SK-N-SH treated with all-trans-retinoic acid at 6 μM for 48 hours (cell line): Measurements from ENCODE around the gene SPON1.
A peak's percentile ranks its signal among the peaks of the same experiment; 100 is the strongest.

ENCODE experiments used
- ATAC-seq: fragments of 200-7000 bp; cut with Tn5 transposase; 3 replicates; pipeline ENCODE4 v1.9.1; 2020; ENCODE audit warnings: mild to moderate bottlenecking, moderate library complexity
- ARNTL ChIP-seq: fragments of 450-650 bp; formaldehyde crosslinking; IDR thresholded peaks from 2 replicates; pipeline ENCODE4 v1.5.0; 2020; ENCODE audit warnings: low read depth, mild to moderate bottlenecking, moderate library complexity, borderline replicate concordance
- BACH2 ChIP-seq: fragments of 250-450 bp; sonication (Bioruptor Pico); IDR thresholded peaks from 2 replicates; pipeline ENCODE4 v1.9.0; 2021; ENCODE audit warnings: mild to moderate bottlenecking, borderline replicate concordance
- CSDC2 ChIP-seq: fragments of 250-450 bp; sonication (Bioruptor Pico); IDR thresholded peaks from 2 replicates; pipeline ENCODE4 v1.5.0; 2020; ENCODE audit warnings: mild to moderate bottlenecking, moderate library complexity
- ESRRG ChIP-seq: fragments of 250-450 bp; sonication (Bioruptor Pico); IDR thresholded peaks from 2 replicates; pipeline ENCODE4 v1.6.1; 2021; ENCODE audit warnings: mild to moderate bottlenecking
- GLIS3 ChIP-seq: fragments of 250-450 bp; sonication (Bioruptor Pico); IDR thresholded peaks from 2 replicates; pipeline ENCODE4 v1.5.0; 2020; ENCODE audit warnings: mild to moderate bottlenecking, moderate library complexity
- ISL1 ChIP-seq: fragments of 250-450 bp; sonication (Bioruptor Pico); IDR thresholded peaks from 2 replicates; pipeline ENCODE4 v2.1.2; 2022; ENCODE audit warnings: mild to moderate bottlenecking, moderate library complexity
- OSR1 ChIP-seq: fragments of 250-450 bp; sonication (Bioruptor Pico); IDR thresholded peaks from 2 replicates; pipeline ENCODE4 v1.8.0; 2022; ENCODE audit warnings: moderate library complexity, mild to moderate bottlenecking, inconsistent platforms
- PATZ1 ChIP-seq: fragments of 250-450 bp; sonication (Bioruptor Pico); IDR thresholded peaks from 2 replicates; pipeline ENCODE4 v1.8.0; 2020; ENCODE audit warnings: mild to moderate bottlenecking, moderate library complexity, borderline replicate concordance
- PPARA ChIP-seq: fragments of 250-450 bp; sonication (Bioruptor Pico); IDR thresholded peaks from 2 replicates; pipeline ENCODE4 v1.5.0; 2020; ENCODE audit warnings: mild to moderate bottlenecking, borderline replicate concordance
- RARB ChIP-seq: fragments of 250-450 bp; sonication (Bioruptor Pico); IDR thresholded peaks from 2 replicates; pipeline ENCODE4 v1.8.0; 2021; ENCODE audit warnings: mild to moderate bottlenecking, moderate library complexity
- SNAI2 ChIP-seq: fragments of 250-450 bp; sonication (Bioruptor Pico); IDR thresholded peaks from 2 replicates; pipeline ENCODE4 v1.5.0; 2020; ENCODE audit warnings: mild to moderate bottlenecking, moderate library complexity
- TCF4 ChIP-seq: fragments of 250-450 bp; sonication (Bioruptor Pico); IDR thresholded peaks from 2 replicates; pipeline ENCODE4 v1.8.0; 2021; ENCODE audit warnings: mild to moderate bottlenecking, moderate library complexity, borderline replicate concordance
- TOX ChIP-seq: fragments of 250-450 bp; sonication (Bioruptor Pico); IDR thresholded peaks from 2 replicates; pipeline ENCODE4 v1.8.0; 2021; ENCODE audit warnings: mild to moderate bottlenecking, moderate library complexity, borderline replicate concordance
- ZC3H10 ChIP-seq: fragments of 250-450 bp; sonication (Bioruptor Pico); IDR thresholded peaks from 2 replicates; pipeline ENCODE4 v1.5.1; 2021; ENCODE audit warnings: mild to moderate bottlenecking, moderate library complexity
- ZFP30 ChIP-seq: fragments of 450-650 bp; formaldehyde crosslinking; IDR thresholded peaks from 2 replicates; pipeline ENCODE4 v1.5.0; 2022; ENCODE audit warnings: mild to moderate bottlenecking, moderate library complexity
- ZNF565 ChIP-seq: fragments of 450-650 bp; formaldehyde crosslinking; conservative IDR thresholded peaks from 2 replicates; pipeline ENCODE4 v1.5.0; 2020; ENCODE audit warnings: low read depth, mild to moderate bottlenecking, moderate library complexity
- ZNF70 ChIP-seq: fragments of 450-650 bp; formaldehyde crosslinking; IDR thresholded peaks from 2 replicates; pipeline ENCODE4 v1.5.0; 2020; ENCODE audit warnings: mild to moderate bottlenecking, moderate library complexity
- ZNF8 ChIP-seq: fragments of 450-650 bp; formaldehyde crosslinking; IDR thresholded peaks from 2 replicates; pipeline ENCODE4 v1.5.0; 2020; ENCODE audit warnings: mild to moderate bottlenecking, moderate library complexity
- TF ChIP-seq, protein P1 (sequence below): fragments of 250-450 bp; sonication (Bioruptor Pico); IDR thresholded peaks from 2 replicates; pipeline ENCODE4 v1.5.1; 2021; ENCODE audit warnings: mild to moderate bottlenecking, moderate library complexity
- TF ChIP-seq, protein P2 (sequence below): fragments of 250-450 bp; sonication (Bioruptor Pico); IDR thresholded peaks from 2 replicates; pipeline ENCODE4 v1.5.0; 2020; ENCODE audit warnings: mild to moderate bottlenecking, moderate library complexity
- TF ChIP-seq, protein P3 (sequence below): fragments of 250-450 bp; sonication (Bioruptor Pico); IDR thresholded peaks from 2 replicates; pipeline ENCODE4 v1.8.0; 2021; ENCODE audit warnings: low read depth, mild to moderate bottlenecking, moderate library complexity, borderline replicate concordance
- TF ChIP-seq, protein P4 (sequence below): fragments of 250-450 bp; sonication (Bioruptor Pico); IDR thresholded peaks from 2 replicates; pipeline ENCODE4 v1.5.1; 2020; ENCODE audit warnings: low read depth, mild to moderate bottlenecking, moderate library complexity

SPON1 gene

GRCh38 chr11:14258221-14258935, 295.9 kb downstream of the SPON1 start:
- TF ChIP-seq ZFP30 (CRISPR knock-in tag) = no peak
- ATAC-seq = peak; percentile 32

DNA sequence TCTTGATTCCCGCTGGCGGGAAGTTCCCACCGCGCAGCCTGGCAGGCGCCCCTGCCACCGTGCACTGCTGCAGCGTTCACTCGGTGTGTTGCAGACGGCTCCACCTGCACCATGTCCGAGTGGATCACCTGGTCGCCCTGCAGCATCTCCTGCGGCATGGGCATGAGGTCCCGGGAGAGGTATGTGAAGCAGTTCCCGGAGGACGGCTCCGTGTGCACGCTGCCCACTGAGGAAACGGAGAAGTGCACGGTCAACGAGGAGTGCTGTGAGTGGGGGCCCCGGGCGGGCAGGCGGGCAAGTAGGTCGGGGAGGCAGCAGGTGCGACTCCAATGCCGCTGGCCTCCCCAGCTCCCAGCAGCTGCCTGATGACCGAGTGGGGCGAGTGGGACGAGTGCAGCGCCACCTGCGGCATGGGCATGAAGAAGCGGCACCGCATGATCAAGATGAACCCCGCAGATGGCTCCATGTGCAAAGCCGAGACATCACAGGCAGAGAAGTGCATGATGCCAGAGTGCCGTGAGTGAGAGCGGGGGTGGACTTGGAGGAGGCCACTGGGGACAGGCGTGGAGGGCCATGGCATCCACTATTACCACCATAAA, 296.8 kb downstream of the SPON1 start:
- no peak; the same call in 2 of the 3 replicates for ATAC-seq
- TF ChIP-seq PATZ1 (CRISPR knock-in tag) = no peak
- no peak for TF ChIP-seq ZNF565 (CRISPR knock-in tag)
- TF ChIP-seq, protein P1, sequence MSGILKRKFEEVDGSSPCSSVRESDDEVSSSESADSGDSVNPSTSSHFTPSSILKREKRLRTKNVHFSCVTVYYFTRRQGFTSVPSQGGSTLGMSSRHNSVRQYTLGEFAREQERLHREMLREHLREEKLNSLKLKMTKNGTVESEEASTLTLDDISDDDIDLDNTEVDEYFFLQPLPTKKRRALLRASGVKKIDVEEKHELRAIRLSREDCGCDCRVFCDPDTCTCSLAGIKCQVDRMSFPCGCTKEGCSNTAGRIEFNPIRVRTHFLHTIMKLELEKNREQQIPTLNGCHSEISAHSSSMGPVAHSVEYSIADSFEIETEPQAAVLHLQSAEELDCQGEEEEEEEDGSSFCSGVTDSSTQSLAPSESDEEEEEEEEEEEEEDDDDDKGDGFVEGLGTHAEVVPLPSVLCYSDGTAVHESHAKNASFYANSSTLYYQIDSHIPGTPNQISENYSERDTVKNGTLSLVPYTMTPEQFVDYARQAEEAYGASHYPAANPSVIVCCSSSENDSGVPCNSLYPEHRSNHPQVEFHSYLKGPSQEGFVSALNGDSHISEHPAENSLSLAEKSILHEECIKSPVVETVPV (CRISPR knock-in tag) = no peak
- no peak for TF ChIP-seq TCF4 (CRISPR knock-in tag)
- TF ChIP-seq, protein P2, sequence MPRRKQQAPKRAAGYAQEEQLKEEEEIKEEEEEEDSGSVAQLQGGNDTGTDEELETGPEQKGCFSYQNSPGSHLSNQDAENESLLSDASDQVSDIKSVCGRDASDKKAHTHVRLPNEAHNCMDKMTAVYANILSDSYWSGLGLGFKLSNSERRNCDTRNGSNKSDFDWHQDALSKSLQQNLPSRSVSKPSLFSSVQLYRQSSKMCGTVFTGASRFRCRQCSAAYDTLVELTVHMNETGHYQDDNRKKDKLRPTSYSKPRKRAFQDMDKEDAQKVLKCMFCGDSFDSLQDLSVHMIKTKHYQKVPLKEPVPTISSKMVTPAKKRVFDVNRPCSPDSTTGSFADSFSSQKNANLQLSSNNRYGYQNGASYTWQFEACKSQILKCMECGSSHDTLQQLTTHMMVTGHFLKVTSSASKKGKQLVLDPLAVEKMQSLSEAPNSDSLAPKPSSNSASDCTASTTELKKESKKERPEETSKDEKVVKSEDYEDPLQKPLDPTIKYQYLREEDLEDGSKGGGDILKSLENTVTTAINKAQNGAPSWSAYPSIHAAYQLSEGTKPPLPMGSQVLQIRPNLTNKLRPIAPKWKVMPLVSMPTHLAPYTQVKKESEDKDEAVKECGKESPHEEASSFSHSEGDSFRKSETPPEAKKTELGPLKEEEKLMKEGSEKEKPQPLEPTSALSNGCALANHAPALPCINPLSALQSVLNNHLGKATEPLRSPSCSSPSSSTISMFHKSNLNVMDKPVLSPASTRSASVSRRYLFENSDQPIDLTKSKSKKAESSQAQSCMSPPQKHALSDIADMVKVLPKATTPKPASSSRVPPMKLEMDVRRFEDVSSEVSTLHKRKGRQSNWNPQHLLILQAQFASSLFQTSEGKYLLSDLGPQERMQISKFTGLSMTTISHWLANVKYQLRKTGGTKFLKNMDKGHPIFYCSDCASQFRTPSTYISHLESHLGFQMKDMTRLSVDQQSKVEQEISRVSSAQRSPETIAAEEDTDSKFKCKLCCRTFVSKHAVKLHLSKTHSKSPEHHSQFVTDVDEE = no peak
- no peak for TF ChIP-seq RARB
- no peak for TF ChIP-seq ZNF8
- no peak for TF ChIP-seq TOX (CRISPR knock-in tag)
- no peak for TF ChIP-seq ESRRG
- TF ChIP-seq ARNTL (CRISPR knock-in tag) = no peak
- TF ChIP-seq ZFP30 (CRISPR knock-in tag) = no peak
- TF ChIP-seq CSDC2 = no peak
- TF ChIP-seq, protein P3, sequence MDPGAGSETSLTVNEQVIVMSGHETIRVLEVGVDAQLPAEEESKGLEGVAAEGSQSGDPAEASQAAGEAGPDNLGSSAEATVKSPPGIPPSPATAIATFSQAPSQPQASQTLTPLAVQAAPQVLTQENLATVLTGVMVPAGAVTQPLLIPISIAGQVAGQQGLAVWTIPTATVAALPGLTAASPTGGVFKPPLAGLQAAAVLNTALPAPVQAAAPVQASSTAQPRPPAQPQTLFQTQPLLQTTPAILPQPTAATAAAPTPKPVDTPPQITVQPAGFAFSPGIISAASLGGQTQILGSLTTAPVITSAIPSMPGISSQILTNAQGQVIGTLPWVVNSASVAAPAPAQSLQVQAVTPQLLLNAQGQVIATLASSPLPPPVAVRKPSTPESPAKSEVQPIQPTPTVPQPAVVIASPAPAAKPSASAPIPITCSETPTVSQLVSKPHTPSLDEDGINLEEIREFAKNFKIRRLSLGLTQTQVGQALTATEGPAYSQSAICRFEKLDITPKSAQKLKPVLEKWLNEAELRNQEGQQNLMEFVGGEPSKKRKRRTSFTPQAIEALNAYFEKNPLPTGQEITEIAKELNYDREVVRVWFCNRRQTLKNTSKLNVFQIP (CRISPR knock-in tag) = no peak
- TF ChIP-seq ZC3H10 = no peak
- no peak for TF ChIP-seq OSR1 (CRISPR knock-in tag)
- no peak for TF ChIP-seq ZNF70
- TF ChIP-seq BACH2 (CRISPR knock-in tag) = no peak
- TF ChIP-seq ISL1 (CRISPR knock-in tag) = no peak
- TF ChIP-seq, protein P4, sequence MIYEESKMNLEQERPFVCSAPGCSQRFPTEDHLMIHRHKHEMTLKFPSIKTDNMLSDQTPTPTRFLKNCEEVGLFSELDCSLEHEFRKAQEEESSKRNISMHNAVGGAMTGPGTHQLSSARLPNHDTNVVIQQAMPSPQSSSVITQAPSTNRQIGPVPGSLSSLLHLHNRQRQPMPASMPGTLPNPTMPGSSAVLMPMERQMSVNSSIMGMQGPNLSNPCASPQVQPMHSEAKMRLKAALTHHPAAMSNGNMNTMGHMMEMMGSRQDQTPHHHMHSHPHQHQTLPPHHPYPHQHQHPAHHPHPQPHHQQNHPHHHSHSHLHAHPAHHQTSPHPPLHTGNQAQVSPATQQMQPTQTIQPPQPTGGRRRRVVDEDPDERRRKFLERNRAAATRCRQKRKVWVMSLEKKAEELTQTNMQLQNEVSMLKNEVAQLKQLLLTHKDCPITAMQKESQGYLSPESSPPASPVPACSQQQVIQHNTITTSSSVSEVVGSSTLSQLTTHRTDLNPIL (CRISPR knock-in tag) = no peak
- no peak for TF ChIP-seq GLIS3 (CRISPR knock-in tag)

- no peak for TF ChIP-seq ESRRG
- TF ChIP-seq OSR1 (CRISPR knock-in tag) = no peak
- TF ChIP-seq GLIS3 (CRISPR knock-in tag) = no peak
- no peak for TF ChIP-seq CSDC2
- TF ChIP-seq, protein P4 (CRISPR knock-in tag) = no peak
- no peak for TF ChIP-seq ZNF8
- no peak for TF ChIP-seq ISL1 (CRISPR knock-in tag)
- TF ChIP-seq PATZ1 (CRISPR knock-in tag) = no peak
- TF ChIP-seq TOX (CRISPR knock-in tag) = no peak
- TF ChIP-seq ZNF565 (CRISPR knock-in tag) = no peak
- TF ChIP-seq SNAI2 (CRISPR knock-in tag) = no peak
- TF ChIP-seq BACH2 (CRISPR knock-in tag) = no peak
- no peak for TF ChIP-seq RARB
- no peak for TF ChIP-seq PPARA (CRISPR knock-in tag)
- TF ChIP-seq ARNTL (CRISPR knock-in tag) = no peak
- TF ChIP-seq ZFP30 (CRISPR knock-in tag) = no peak
- no peak for ATAC-seq
These were observed 297.4 kb downstream of the SPON1 start for GRCh38 chr11:14259878-14260277.
